H9 (cell line): ENCODE measurements around the gene CARD11. TPM values are rescaled to one million over a fixed set of nuclear protein-coding genes. Genes with fewer than 3 reads are reported as not detected.
"Not testable (repeated sequence)": the region's sequence is repeated elsewhere in the genome, so short reads cannot be mapped to it uniquely, and the experiment has no call there.

Source experiments
- DNase-seq: peaks from one replicate; pipeline ENCODE4 v3.0.0-alpha.2; 2017
- H2AFZ ChIP-seq: one replicate; pipeline ENCODE4 v1.6.1; 2013; ENCODE audit warnings: mild to moderate bottlenecking, low read length, control low read depth, moderate library complexity
- H2AK5ac ChIP-seq: 2 replicates; pipeline ENCODE4 v1.6.1; 2013; ENCODE audit warnings: low read length, control low read depth, mixed read lengths; ENCODE audit not compliant: insufficient read length
- H2BK120ac ChIP-seq: one replicate; pipeline ENCODE4 v1.6.1; 2013; ENCODE audit warnings: low read depth, mild to moderate bottlenecking, low read length, control low read depth, inconsistent platforms; ENCODE audit not compliant: poor library complexity, severe bottlenecking
- H2BK12ac ChIP-seq: 2 replicates; pipeline ENCODE4 v1.6.1; 2013; ENCODE audit warnings: low read length, control low read depth, mixed read lengths, low read depth; ENCODE audit not compliant: insufficient read length
- H2BK15ac ChIP-seq: 2 replicates; pipeline ENCODE4 v1.6.1; 2013; ENCODE audit warnings: low read depth, low read length, control low read depth
- H2BK20ac ChIP-seq: one replicate; pipeline ENCODE4 v1.6.1; 2013; ENCODE audit warnings: low read depth, mild to moderate bottlenecking, low read length, control low read depth, inconsistent platforms; ENCODE audit not compliant: poor library complexity, severe bottlenecking
- H2BK5ac ChIP-seq: 2 replicates; pipeline ENCODE4 v1.6.1; 2013; ENCODE audit warnings: low read length, control low read depth, mixed read lengths; ENCODE audit not compliant: insufficient read length
- H3K14ac ChIP-seq: 2 replicates; pipeline ENCODE4 v1.6.1; 2013; ENCODE audit warnings: low read length, control low read depth; ENCODE audit not compliant: insufficient read depth
- H3K18ac ChIP-seq: 2 replicates; pipeline ENCODE4 v1.6.1; 2013; ENCODE audit warnings: low read depth, mild to moderate bottlenecking, mixed read lengths, low read length, control low read depth; ENCODE audit not compliant: insufficient read length
- H3K23ac ChIP-seq: 2 replicates; pipeline ENCODE4 v1.6.1; 2013; ENCODE audit warnings: low read length, control low read depth, mixed read lengths, low read depth; ENCODE audit not compliant: insufficient read length
- H3K23me2 ChIP-seq: 2 replicates; pipeline ENCODE4 v1.6.1; 2013; ENCODE audit warnings: low read depth, mild to moderate bottlenecking, mixed read lengths, low read length, control low read depth; ENCODE audit not compliant: insufficient read length, poor library complexity, severe bottlenecking
- H3K27ac ChIP-seq: 2 replicates; pipeline ENCODE4 v1.5.1; 2013; ENCODE audit warnings: low read length, control low read depth, mixed read lengths, low read depth; ENCODE audit not compliant: insufficient read length
- H3K27me3 ChIP-seq: 2 replicates; pipeline ENCODE4 v1.6.1; 2013; ENCODE audit warnings: low read length, control low read depth, inconsistent platforms; ENCODE audit not compliant: insufficient read depth
- H3K4ac ChIP-seq: 2 replicates; pipeline ENCODE4 v1.6.1; 2013; ENCODE audit warnings: low read depth, mild to moderate bottlenecking, control low read depth, inconsistent platforms, low read length, moderate library complexity
- H3K4me1 ChIP-seq: 2 replicates; pipeline ENCODE4 v1.6.1; 2013; ENCODE audit warnings: low read length, control low read depth, inconsistent platforms; ENCODE audit not compliant: insufficient read depth
- H3K4me2 ChIP-seq: 2 replicates; pipeline ENCODE4 v1.6.1; 2013; ENCODE audit warnings: low read length, control low read depth, mixed read lengths; ENCODE audit not compliant: insufficient read length, insufficient read depth
- H3K56ac ChIP-seq: 2 replicates; pipeline ENCODE4 v1.6.1; 2013; ENCODE audit warnings: low read depth, mild to moderate bottlenecking, mixed read lengths, low read length, control low read depth; ENCODE audit not compliant: insufficient read length
- H3K79me1 ChIP-seq: 2 replicates; pipeline ENCODE4 v1.6.1; 2013; ENCODE audit warnings: low read depth, mild to moderate bottlenecking, moderate library complexity, low read length, control low read depth, inconsistent platforms; ENCODE audit not compliant: insufficient read depth, poor library complexity, severe bottlenecking
- H3K79me2 ChIP-seq: 2 replicates; pipeline ENCODE4 v1.6.1; 2013; ENCODE audit warnings: low read length, control low read depth, inconsistent platforms; ENCODE audit not compliant: insufficient read depth
- H3K9ac ChIP-seq: 2 replicates; pipeline ENCODE4 v1.6.1; 2013; ENCODE audit warnings: low read length, control low read depth, mixed read lengths; ENCODE audit not compliant: insufficient read length; ENCODE audit errors: extremely low read depth
- H3K9me3 ChIP-seq: one replicate; pipeline ENCODE4 v1.6.1; 2013; ENCODE audit warnings: low read depth, low read length, inconsistent platforms; ENCODE audit not compliant: control insufficient read depth
- H3T11ph ChIP-seq: one replicate; pipeline ENCODE4 v1.6.1; 2013; ENCODE audit warnings: mild to moderate bottlenecking, low read length, control low read depth, inconsistent platforms
- H4K20me1 ChIP-seq: one replicate; pipeline ENCODE4 v1.6.1; 2013; ENCODE audit not compliant: control insufficient read depth, insufficient read length, insufficient read depth
- H4K5ac ChIP-seq: 2 replicates; pipeline ENCODE4 v1.6.1; 2013; ENCODE audit warnings: low read depth, mild to moderate bottlenecking, mixed read lengths, low read length, control low read depth; ENCODE audit not compliant: insufficient read length
- H4K8ac ChIP-seq: replicated peaks from 2 replicates; pipeline ENCODE4 v1.6.1; 2013; ENCODE audit warnings: low read length, control low read depth, mixed read lengths, low read depth; ENCODE audit not compliant: insufficient read length
- H4K91ac ChIP-seq: 2 replicates; pipeline ENCODE4 v1.6.1; 2013; ENCODE audit warnings: low read depth, mild to moderate bottlenecking, moderate library complexity, mixed read lengths, low read length, control low read depth; ENCODE audit not compliant: insufficient read length
- H3K27ac Mint-ChIP-seq, 3 experiments: 2 replicates in 2 of 3; 3 replicates in 1 of 3; pipeline ENCODE4 v1.8.0; 2020 to 2021; ENCODE audit warnings: mixed read lengths in 3 of 3, mild to moderate bottlenecking in 1 of 3, moderate library complexity in 1 of 3
- H3K27me3 Mint-ChIP-seq: 2 replicates; pipeline ENCODE4 v1.8.0; 2021; ENCODE audit warnings: low read depth, mild to moderate bottlenecking, moderate library complexity, mixed read lengths
- H3K36me3 Mint-ChIP-seq, 3 experiments: 2 replicates in 2 of 3; 3 replicates in 1 of 3; pipeline ENCODE4 v1.8.0; 2020 to 2021; ENCODE audit warnings: low read depth in 3 of 3, mixed read lengths in 3 of 3; ENCODE audit not compliant: insufficient read depth in 1 of 3
- H3K4me1 Mint-ChIP-seq, 2 experiments: 2 replicates each; pipeline ENCODE4 v1.8.0; 2020; ENCODE audit warnings: mixed read lengths in 2 of 2
- H3K4me3 Mint-ChIP-seq, 2 experiments: 2 replicates in 1 of 2; 3 replicates in 1 of 2; pipeline ENCODE4 v1.8.0; 2020 to 2021; ENCODE audit warnings: mild to moderate bottlenecking in 2 of 2, mixed read lengths in 2 of 2, moderate library complexity in 1 of 2
- H3K9me3 Mint-ChIP-seq, 2 experiments: 2 replicates in 1 of 2; 3 replicates in 1 of 2; pipeline ENCODE4 v1.8.0; 2020; ENCODE audit warnings: mild to moderate bottlenecking in 2 of 2, mixed read lengths in 2 of 2, moderate library complexity in 1 of 2
- WGBS: extraction: QIAGEN DNeasy Blood & Tissue Kit; methylation state at CpG from one replicate; pipeline ENCODE4 v1.1.7; 2013; ENCODE audit warnings: missing lambda C conversion rate, low lambda C conversion rate, mixed read lengths; ENCODE audit not compliant: insufficient read length; ENCODE audit errors: extremely low coverage; 5-methylcytosine and 5-hydroxymethylcytosine counted together
- total RNA-seq: library from RNA; stranded (reverse); gene quantifications from 2 replicates; pipeline ENCODE4 v1.2.1, GENCODE V29; 2021
- TF ChIP-seq, protein P1 (sequence below): fragments of 200-600 bp; sonication (generic); conservative IDR thresholded peaks from 3 replicates; pipeline ENCODE4 v1.8.0; 2021; ENCODE audit warnings: antibody characterized with exemption, mild to moderate bottlenecking

CARD11 gene
- total RNA-seq, 1 experiment from 2014 or later, result 20.0 TPM

DNA sequence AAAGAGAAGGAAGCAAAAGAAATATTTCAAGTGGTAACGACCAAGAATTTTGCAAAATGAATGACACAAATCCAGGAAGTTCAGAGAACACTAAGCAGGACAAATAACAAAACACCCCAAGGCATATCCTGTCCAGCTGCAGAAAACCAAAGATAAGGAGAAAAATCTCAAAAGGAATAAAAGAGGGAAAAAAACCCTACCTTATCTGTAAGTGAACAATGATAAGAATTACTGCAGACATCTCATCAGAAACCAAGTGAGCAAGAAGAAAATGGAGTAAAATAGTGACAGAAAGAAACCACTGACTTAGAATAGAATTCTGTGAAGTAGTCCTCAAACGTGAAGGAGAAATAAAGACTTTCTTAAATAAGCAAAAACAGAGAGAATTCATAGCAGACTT, 21.8 kb downstream of the CARD11 start:
- Histone ChIP-seq H3T11ph (no peak overlapping the region), H3K9me3 (no peaks in the 10 kb centered on the region), H2BK12ac (no peak overlapping the region), H3K18ac (no peak overlapping the region), H3K27me3 (no peaks in the 10 kb centered on the region), H4K8ac (no peak overlapping the region), H3K23ac (no peak overlapping the region), H3K14ac (no peak overlapping the region), H2BK120ac (no peak overlapping the region), H2BK5ac (no peak overlapping the region), H3K27ac (no peak overlapping the region), H3K56ac (no peak overlapping the region), H2AK5ac (no peak overlapping the region), H2BK20ac (no peak overlapping the region), H4K91ac (no peak overlapping the region), H3K79me1 (no peaks in the 10 kb centered on the region), H3K79me2 (no peaks in the 10 kb centered on the region), H2BK15ac (no peak overlapping the region), H4K5ac (no peak overlapping the region), H3K4me1 (no peaks in the 10 kb centered on the region), H4K20me1 (no peaks in the 10 kb centered on the region), H3K4me2 (no peak overlapping the region), H3K23me2 (no peaks in the 10 kb centered on the region), H3K4ac (no peak overlapping the region), H2AFZ (no peak overlapping the region), H3K9ac (no peak overlapping the region)
- Mint-ChIP-seq H3K27me3 (no peaks in the 10 kb centered on the region), H3K36me3 (peaks cover 18 to 28% (median 27%) of the 10 kb centered on the region in 3 experiments; a peak in 6 of 7 replicates), H3K4me1 (no peaks in the 10 kb centered on the region), H3K27ac (no peak overlapping the region), H3K4me3 (no peak overlapping the region), H3K9me3 (peaks cover 20 to 22% of the 10 kb centered on the region in 2 experiments)
- WGBS, result no CpG with 5 or more reads among the region's 2 CpGs
- TF ChIP-seq, protein P1, sequence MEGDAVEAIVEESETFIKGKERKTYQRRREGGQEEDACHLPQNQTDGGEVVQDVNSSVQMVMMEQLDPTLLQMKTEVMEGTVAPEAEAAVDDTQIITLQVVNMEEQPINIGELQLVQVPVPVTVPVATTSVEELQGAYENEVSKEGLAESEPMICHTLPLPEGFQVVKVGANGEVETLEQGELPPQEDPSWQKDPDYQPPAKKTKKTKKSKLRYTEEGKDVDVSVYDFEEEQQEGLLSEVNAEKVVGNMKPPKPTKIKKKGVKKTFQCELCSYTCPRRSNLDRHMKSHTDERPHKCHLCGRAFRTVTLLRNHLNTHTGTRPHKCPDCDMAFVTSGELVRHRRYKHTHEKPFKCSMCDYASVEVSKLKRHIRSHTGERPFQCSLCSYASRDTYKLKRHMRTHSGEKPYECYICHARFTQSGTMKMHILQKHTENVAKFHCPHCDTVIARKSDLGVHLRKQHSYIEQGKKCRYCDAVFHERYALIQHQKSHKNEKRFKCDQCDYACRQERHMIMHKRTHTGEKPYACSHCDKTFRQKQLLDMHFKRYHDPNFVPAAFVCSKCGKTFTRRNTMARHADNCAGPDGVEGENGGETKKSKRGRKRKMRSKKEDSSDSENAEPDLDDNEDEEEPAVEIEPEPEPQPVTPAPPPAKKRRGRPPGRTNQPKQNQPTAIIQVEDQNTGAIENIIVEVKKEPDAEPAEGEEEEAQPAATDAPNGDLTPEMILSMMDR, result no peak
- DNase-seq, result no peak

DNA sequence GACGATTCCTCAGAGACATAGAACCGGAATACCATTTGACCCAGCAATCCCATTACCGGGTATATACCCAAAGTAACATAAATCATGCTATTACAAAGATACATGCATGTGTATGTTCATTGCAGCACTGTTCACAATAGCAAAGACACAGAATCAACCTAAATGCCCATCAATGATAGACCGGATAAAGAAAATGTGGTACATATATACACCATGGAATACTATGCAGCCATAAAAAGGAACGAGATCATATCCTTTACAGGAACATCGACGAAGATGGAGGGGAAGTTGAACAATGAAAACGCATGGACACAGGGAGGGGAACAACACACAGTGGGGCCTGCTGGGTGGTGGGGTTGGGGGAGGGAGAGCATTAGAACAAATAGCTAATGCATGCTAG, 22.4 kb downstream of the CARD11 start:
- H3K14ac ChIP-seq, DNase-seq, H3K27ac Mint-ChIP-seq, H3K4me3 Mint-ChIP-seq, H3T11ph ChIP-seq, H4K8ac ChIP-seq, H4K91ac ChIP-seq, H2BK20ac ChIP-seq, H4K5ac ChIP-seq, H3K79me1 ChIP-seq, H2BK5ac ChIP-seq, H3K23ac ChIP-seq, H2AFZ ChIP-seq, H3K4ac ChIP-seq, H3K23me2 ChIP-seq, H3K9ac ChIP-seq, H3K27ac ChIP-seq, H2BK15ac ChIP-seq, H3K9me3 ChIP-seq, H3K4me1 Mint-ChIP-seq, H2BK12ac ChIP-seq, H3K79me2 ChIP-seq, H2AK5ac ChIP-seq, H4K20me1 ChIP-seq, H3K18ac ChIP-seq, H2BK120ac ChIP-seq, H3K56ac ChIP-seq, H3K27me3 Mint-ChIP-seq, H3K4me1 ChIP-seq, H3K4me2 ChIP-seq, H3K27me3 ChIP-seq: not testable (repeated sequence)
- no CpG with 5 or more reads among the region's 8 CpGs for WGBS
- H3K36me3 Mint-ChIP-seq, result peaks cover 18 to 28% (median 27%) of the 10 kb centered on the region in 3 experiments; a peak in 6 of 7 replicates
- peaks cover 20 to 22% of the 10 kb centered on the region in 2 experiments for H3K9me3 Mint-ChIP-seq
